ENCODE measurements around the gene ADGRB3. TPM values are rescaled to one million over a fixed set of nuclear protein-coding genes. Genes with fewer than 3 reads are reported as not detected.
"Not testable (repeated sequence)": the region's sequence is repeated elsewhere in the genome, so short reads cannot be mapped to it uniquely, and the experiment has no call there.

ADGRB3 gene
- total RNA-seq, 1 donor from 2014 or later, result 3.5 TPM

DNA sequence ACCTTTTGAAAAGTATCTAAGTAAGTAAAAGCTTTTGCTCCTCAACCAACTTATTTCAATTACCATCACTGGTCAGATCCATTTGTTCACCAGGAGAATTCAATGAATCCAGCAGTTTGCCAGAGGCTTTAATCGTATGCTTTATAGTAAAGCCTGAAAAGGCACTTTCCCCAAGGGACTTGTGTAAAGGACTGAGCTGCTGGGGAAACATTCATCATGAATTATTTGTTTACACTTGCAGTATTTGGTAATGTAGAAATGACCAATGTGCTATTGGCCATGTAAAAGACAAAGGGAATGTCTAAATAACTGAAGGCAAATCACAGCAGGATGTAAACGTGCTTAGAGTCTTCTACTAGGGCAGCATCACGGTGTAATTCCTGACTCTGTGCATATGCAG is 471.4 kb downstream of the ADGRB3 start:
- Histone ChIP-seq H3K27ac (no peak overlapping the region), H3K4me3 (no peak overlapping the region), H3K36me3 (no peaks in the 10 kb centered on the region), H3K27me3 (no peaks in the 10 kb centered on the region), H3K9me3 (no peaks in the 10 kb centered on the region), H3K4me1 (no peaks in the 10 kb centered on the region)
- ATAC-seq, result no peak
- no peak for DNase-seq
- intact Hi-C loops (cut with DNase I), result no loop called here
- TF ChIP-seq, protein P1, sequence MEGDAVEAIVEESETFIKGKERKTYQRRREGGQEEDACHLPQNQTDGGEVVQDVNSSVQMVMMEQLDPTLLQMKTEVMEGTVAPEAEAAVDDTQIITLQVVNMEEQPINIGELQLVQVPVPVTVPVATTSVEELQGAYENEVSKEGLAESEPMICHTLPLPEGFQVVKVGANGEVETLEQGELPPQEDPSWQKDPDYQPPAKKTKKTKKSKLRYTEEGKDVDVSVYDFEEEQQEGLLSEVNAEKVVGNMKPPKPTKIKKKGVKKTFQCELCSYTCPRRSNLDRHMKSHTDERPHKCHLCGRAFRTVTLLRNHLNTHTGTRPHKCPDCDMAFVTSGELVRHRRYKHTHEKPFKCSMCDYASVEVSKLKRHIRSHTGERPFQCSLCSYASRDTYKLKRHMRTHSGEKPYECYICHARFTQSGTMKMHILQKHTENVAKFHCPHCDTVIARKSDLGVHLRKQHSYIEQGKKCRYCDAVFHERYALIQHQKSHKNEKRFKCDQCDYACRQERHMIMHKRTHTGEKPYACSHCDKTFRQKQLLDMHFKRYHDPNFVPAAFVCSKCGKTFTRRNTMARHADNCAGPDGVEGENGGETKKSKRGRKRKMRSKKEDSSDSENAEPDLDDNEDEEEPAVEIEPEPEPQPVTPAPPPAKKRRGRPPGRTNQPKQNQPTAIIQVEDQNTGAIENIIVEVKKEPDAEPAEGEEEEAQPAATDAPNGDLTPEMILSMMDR (IDR thresholded peaks at IDR 0.05), result no peak

DNA sequence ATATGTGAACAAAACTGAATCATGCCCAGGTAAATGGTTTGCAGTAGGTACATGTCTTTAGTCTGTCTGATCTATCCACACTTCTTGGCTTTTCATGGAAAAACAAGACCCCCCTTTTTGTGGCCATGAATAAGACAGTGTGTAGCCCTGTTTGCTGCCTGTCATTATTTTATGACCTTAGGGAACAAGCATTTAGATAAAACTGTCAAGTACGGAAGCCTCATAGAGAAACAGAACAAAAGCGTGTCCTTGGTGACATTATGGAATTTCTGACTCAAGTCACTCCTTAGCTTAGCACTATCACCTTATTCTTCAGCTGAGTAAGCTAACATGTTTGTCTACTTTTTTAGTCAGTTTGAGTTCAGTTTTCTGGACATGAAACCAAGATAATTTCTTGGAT is 476.2 kb downstream of the ADGRB3 start:
- ATAC-seq (no peak), DNase-seq (no peak)
- H3K4me1 ChIP-seq, result no peaks in the 10 kb centered on the region
- no peak overlapping the region for H3K27ac ChIP-seq
- intact Hi-C loops (cut with DNase I), result no loop called here
- H3K27me3 ChIP-seq, result no peaks in the 10 kb centered on the region
- H3K9me3 ChIP-seq, result no peaks in the 10 kb centered on the region
- no peaks in the 10 kb centered on the region for H3K36me3 ChIP-seq
- no peak overlapping the region for H3K4me3 ChIP-seq
- TF ChIP-seq, protein P1 (IDR thresholded peaks at IDR 0.05), result no peak

DNA sequence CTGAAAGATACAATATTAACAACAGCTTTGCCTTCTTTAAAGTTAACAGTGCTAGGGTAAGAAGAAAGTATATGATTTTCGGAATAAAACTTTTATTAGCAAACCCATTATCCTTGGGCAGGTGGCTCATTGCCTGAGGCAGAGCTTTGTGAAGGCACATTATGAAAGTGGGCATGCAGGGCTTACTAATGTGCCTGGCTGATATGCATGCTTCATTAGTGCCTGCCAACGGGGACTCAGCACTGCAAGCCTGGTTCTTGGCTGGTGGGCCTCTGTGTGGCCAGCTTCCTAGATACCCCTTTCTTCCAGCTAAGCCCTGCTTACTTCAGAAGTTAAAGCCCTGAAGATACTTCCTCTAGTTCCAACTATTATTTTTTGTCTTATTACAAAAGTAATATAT is 481.6 kb downstream of the ADGRB3 start:
- Histone ChIP-seq H3K27ac (no peak overlapping the region), H3K27me3 (no peaks in the 10 kb centered on the region), H3K4me1 (no peaks in the 10 kb centered on the region), H3K9me3 (no peaks in the 10 kb centered on the region), H3K36me3 (no peaks in the 10 kb centered on the region), H3K4me3 (no peak overlapping the region)
- ATAC-seq (no peak), DNase-seq (no peak)
- TF ChIP-seq, protein P1 (IDR thresholded peaks at IDR 0.05), result no peak
- intact Hi-C loops (cut with DNase I), result no loop called here

DNA sequence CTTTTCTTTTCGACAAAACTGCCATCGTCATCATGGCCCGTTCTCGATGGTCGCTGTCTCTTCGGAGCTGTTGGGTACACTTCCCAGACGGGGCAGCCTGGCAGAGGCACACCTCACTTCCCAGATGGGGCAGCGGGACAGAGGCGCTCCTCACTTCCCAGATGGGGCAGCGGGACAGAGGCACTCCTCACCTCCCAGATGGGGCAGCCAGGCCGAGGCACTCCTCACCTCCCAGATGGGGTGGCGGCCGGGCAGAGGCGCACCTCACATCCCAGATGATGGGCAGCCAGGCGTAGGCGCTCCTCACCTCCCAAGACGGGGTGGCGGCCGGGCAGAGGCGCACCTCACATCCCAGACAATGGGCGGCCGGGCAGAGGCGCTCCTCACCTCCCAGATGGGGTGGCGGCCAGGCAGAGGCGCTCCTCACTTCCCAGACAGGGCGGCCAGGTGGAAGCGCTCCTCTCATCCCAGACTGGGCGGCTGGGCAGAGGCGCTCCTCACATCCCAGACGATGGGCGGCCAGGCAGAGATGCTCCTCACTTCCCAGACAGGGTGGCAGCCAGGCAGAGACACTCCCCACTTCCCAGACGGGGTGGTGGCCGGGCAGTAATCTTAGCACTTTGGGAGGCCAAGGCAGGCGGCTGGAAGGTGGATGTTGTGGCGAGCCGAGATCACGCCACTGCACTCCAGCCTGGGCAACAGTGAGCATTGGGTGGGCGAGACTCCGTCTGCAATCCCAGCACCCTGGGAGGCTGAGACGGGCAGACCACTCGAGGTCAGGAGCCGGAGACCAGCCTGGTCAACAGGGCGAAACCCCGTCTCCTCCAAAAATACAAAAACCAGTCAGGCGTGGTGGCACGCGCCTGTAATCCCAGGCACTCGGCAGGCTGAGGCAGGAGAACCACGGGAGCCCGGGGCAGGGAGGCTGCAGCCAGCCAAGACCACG is 486.7 kb downstream of the ADGRB3 start:
- H3K27me3 ChIP-seq; H3K4me1 ChIP-seq; H3K9me3 ChIP-seq; H3K4me3 ChIP-seq; H3K36me3 ChIP-seq; intact Hi-C loops (cut with DNase I); DNase-seq; H3K27ac ChIP-seq; ATAC-seq: not testable (repeated sequence)

DNA sequence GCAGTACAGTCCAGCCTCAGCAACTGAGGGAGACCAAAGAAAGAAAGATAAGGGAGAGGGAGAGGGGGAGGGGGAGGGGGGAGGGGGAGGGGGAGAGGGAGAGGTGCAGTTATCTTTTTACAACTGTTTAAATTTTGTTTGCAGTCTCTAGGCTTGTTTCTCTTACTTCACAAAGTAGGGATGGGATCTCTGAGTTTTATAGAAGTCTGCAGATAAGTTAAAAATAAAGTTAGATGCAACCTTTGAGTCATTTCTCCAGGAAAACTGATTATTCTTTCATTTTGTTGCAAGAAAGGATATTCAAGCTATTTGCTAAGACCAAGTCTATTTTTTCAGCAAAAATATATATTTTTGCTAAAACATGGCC is 487.3 kb downstream of the ADGRB3 start:
- H3K9me3 ChIP-seq, result no peaks in the 10 kb centered on the region
- DNase-seq, result no peak
- TF ChIP-seq, protein P1 (IDR thresholded peaks at IDR 0.05), result no peak
- ATAC-seq, result no peak
- no peaks in the 10 kb centered on the region for H3K4me1 ChIP-seq
- intact Hi-C loops (cut with DNase I), result no loop called here
- no peak overlapping the region for H3K4me3 ChIP-seq
- no peak overlapping the region for H3K27ac ChIP-seq
- no peaks in the 10 kb centered on the region for H3K36me3 ChIP-seq
- no peaks in the 10 kb centered on the region for H3K27me3 ChIP-seq

DNA sequence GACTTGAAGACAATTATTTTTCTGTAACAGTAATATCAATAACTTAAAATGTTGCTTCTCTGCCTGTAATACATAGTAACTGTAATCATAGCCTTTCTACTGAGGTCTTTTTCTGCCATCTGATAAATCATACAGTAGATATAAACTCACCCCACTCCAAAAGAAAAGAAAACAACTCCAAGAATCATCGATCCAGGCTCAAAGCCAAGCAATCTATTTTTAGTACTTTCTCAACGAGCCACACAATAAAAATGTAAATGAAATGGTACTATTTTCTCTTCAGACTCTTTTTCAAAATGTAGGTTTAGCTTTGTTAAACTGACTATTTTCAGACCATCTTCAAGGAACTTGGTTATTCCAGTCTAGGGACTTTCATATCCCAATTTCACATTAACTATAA is 493.3 kb downstream of the ADGRB3 start:
- ATAC-seq (no peak), DNase-seq (no peak)
- Histone ChIP-seq H3K36me3 (no peaks in the 10 kb centered on the region), H3K27me3 (no peaks in the 10 kb centered on the region), H3K9me3 (no peaks in the 10 kb centered on the region), H3K4me3 (no peak overlapping the region), H3K4me1 (no peaks in the 10 kb centered on the region), H3K27ac (no peak overlapping the region)
- intact Hi-C loops (cut with DNase I), result no loop called here
- TF ChIP-seq, protein P1 (IDR thresholded peaks at IDR 0.05), result no peak

Data from upper lobe of right lung (tissue), 1 donor.